ENCODE measurements around the gene DNAJB11.
"Not testable (repeated sequence)": the region's sequence is repeated elsewhere in the genome, so short reads cannot be mapped to it uniquely, and the experiment has no call there.

The DNAJB11 gene

GRCh38 chr3:186570096-186570940 lies at the start of gene DNAJB11:
Gene DNAJB11 (plus strand): TSS chr3:186570720. CDS start chr3:186570898, 178 bp downstream.
- peak; percentile 71 to 100 (median 99) for DNase-seq

DNA sequence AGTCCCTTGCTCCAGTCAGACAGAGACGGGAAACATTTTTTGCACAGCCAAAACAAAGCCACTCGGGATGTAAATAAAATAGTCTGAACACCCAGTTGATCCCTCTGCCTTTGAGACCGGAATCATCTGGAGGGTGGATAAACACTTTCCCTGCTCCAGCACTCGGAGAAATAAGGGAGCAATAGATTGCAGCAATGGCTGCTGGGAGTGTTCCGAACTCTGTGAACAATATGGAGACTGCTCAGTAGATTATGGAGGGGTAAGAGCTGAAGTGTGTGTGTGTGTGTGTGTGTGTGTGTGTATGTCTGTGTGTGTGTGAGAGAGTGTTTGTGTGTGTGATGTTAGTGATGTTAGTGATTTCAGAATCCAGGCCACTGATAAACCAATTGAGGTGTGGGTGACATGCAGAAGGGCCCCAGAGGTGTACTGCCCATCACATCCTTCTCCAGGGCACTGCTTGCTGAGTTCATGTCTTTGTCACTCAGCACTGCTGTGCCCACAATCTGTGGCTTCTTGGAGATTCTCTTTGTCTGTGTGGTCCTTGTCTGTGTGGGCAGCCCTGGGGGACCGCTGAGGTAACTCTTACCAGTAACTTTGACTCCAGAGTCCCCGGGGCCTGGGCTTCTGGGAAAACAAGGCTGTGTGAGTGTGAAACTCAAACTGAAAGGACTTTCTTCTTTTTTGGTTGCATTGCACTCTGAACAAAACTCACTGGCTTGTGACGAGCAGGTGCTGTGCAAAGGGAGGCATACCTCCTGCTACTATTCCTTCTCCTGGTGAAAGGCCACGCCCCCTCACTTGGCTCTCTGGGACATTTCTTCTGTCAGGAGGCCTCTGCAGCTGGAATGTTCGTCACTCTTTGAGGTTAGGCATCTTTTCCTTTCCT lies 49.3 kb upstream of the DNAJB11 start:
- no peak for DNase-seq

- DNase-seq: no peak
Observed at GRCh38 chr3:186523022-186523421, 47.5 kb upstream of the DNAJB11 start.

DNA sequence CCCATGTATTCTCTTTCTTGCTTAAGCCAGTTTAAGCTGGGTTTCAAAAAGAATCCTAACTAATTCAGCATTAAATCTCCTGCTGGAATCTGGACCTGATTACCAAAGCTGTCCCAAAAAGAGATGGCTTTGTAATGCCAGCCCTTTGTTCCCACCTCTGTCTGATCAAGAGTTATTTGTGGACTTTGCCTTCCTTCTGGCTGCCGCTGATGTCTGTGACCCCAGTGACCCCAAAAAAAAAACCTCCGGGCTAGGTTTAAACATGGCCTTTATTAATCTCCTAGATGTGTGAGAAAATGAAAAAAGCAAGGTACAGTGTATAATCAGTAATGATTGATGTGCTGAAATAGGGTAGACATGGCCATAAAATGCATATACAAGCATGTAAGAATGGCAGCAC lies 47.1 kb upstream of the DNAJB11 start:
- no peak for DNase-seq

DNA sequence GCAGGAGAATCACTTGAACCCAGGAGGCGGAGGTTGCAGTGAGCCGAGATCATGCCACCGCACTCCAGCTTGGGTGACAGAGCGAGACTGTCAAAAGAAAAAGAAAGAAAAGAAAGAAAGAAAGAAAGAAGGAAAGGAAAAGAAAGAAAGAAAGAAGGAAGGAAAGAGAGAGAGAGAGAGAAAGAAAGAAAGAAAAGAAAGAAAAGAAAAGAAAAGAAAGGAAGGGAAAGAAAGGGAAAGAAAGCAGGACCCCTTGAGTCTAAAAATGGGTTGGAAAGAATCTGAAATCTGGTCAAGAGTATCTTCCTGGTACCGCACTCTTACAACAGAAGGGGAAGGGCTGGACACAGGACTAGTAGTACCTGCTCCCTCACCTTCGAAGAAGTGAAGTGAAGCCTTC lies 45.9 kb upstream of the DNAJB11 start:
- no peak for DNase-seq

GRCh38 chr3:186525369-186526255 lies 44.9 kb upstream of the DNAJB11 start:
- DNase-seq: no peak

DNA sequence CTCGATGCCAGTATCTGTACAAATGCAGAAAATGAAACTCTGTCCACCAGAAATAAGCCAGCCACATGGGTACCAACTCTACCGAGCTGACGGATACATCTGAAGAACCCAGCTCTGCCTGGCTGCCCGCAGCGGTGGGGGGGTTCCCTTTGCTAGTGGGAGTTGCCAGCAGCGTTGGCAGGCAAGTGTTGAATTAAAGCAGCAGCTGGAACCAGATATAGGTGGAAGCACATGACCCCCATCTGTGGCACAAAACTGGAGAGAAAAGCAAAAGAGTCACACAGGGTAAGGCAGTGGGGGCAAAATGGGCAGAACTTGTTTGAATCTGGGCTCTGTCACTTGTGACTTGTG lies 44.3 kb upstream of the DNAJB11 start:
- no peak for DNase-seq

GRCh38 chr3:186529201-186529999 lies 41.1 kb upstream of the DNAJB11 start:
- peak in 14 of 58 donors; percentile 8 to 66 (median 28) for DNase-seq

GRCh38 chr3:186530415-186530814 lies 40.1 kb upstream of the DNAJB11 start:
- DNase-seq: no peak

DNA sequence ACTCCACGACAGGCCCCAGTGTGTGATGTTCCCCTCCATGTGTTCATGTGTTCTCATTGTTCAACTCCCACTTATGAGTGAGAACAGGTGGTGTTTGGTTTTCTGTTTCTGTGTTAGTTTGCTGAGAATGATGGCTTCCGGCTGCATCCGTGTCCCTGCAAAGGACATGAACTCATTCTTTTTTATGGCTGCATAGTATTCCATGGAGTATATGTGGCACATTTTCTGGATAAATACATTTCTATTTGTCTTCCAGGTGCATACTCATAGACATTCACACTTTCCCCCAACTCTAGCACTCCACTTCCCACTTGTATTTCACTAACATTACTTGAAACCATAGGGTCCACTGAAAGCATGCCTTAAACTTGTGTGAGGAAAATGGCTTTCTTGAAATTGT lies 38.8 kb upstream of the DNAJB11 start:
- DNase-seq: not testable (repeated sequence)

GRCh38 chr3:186532598-186533072 lies 37.9 kb upstream of the DNAJB11 start:
- DNase-seq: no peak

DNA sequence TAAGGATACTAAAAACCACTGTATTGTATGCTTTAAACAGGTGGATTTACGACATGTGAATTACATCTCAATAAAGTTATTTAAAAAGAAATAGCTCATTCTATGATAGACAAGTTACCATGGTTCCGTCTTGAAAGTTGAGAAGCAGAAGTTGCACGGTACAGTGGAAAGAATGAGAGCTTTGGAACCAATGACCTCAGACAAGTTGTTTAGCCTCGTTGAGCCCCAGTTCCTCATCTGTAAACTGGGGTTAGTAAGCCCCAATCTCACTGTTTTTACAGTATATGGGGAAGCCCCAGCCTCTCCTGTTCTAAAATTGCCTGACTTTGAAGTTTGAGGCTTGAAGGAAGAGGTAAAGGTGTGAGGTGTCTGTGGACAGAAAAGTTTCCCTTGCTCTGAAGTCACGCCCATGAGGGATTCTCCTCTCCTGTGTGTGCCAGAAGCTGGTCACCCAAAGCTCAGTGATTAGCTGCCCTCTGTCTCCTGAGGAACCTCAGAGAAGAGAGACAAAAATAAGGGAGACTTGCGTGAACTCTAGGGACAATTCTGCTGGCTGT lies 36.3 kb upstream of the DNAJB11 start:
- DNase-seq: no peak

- peak in 3 of 58 donors; percentile 7 to 25 (median 16) for DNase-seq
Observed at GRCh38 chr3:186536883-186537844, 33.4 kb upstream of the DNAJB11 start.

GRCh38 chr3:186538779-186539178 lies 31.7 kb upstream of the DNAJB11 start:
- DNase-seq: no peak

DNA sequence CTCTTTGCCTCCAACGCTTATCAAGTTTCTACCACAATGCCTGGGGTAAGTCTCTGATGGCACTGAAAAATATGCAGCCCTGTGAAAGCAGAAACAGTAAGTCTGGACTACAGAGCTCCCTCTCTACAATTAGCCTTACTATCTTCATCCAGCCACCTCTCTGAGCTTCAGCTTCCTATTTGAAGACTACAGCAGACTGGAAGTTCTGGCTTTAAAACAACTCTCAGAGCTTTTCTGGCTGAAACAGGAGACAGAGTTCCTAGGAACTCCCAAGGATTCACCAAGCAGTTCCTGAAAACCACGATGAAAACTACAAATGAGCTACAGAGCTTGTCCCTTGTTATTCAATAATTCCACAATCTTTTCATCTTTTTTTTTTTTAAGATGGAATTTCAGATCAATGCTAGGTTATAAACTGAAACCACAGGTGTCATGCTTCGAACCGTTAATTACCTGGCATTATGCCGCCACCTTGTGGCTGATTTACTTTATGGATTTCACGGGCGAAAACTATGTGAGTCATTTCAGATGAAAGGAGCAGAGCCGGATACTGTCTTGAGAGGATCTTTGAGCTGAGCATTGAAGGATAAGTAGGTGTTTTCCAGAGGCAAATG lies 30.2 kb upstream of the DNAJB11 start:
- peak in 53 of 58 donors; percentile 6 to 84 (median 50) for DNase-seq

- DNase-seq: no peak
Observed at GRCh38 chr3:186540835-186541226, 29.7 kb upstream of the DNAJB11 start.

DNA sequence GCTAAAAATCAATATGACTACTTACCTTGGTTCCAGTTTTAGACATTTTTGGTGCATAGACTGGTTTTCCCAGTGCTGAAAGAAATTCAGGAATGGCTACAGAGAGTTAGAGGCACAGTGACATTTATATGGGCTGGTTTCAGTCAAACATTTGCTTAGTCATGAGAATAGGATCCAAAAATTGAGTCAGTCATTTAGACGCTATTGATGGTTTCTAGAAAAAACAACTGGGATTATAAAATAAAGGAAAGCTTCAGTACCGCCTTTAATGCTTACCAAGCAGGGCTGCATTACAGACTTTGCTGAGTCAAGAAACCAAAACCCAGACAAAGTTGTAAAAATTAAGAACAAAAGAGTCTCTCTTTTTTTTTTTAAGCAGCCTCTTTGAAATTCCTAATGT lies 26.2 kb upstream of the DNAJB11 start, which contains the start of gene CRYGS:
TSS of gene CRYGS (minus strand) at position 100 of the 400 bp plus-strand sequence. CDS start at position 46, 54 bp downstream.
- DNase-seq: no peak

DNA sequence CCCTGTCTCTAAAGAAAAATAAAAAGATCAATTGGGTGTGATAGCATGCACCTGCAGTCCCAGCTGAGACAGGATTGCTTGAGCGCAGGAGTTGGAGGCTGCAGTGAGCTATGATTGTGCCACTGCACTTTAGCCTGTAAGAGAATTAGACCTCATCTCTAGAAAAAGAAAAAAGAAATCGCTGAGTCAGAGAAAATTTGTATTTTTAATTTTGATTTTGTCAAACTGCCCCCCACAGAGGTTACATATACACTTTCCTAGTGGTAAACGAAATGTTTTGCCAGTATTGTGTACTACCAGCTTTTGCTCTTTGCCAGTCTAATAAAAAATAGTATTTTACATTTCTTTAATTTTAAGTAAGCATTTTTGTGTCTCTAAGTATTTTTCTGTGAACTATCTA lies 21.0 kb upstream of the DNAJB11 start:
- DNase-seq: no peak
